Astrocyte (in vitro differentiated cells and primary cell): ENCODE data around the gene FES. TPM values are rescaled to one million over a fixed set of nuclear protein-coding genes. Genes with fewer than 3 reads are reported as not detected.
A peak's percentile ranks its signal among the peaks of the same experiment; 100 is the strongest.

Experiments used
- DNase-seq: peaks from one replicate; pipeline ENCODE4 v3.0.0-alpha.2; 2010; ENCODE audit warnings: low read depth
- FAIRE-seq: peaks from 2 replicates; lab custom pipeline; 2011; peaks lifted over from hg19 to GRCh38; lab: Jason Lieb, UNC
- H2AFZ ChIP-seq: 2 replicates; pipeline ENCODE4 v1.6.0; 2012; ENCODE audit warnings: low read depth, low read length, inconsistent platforms
- H3K27ac ChIP-seq: 2 replicates; pipeline ENCODE4 v1.5.1; 2011; ENCODE audit warnings: low read depth, low read length, inconsistent platforms
- H3K27me3 ChIP-seq: 2 replicates; pipeline ENCODE4 v1.6.0; 2011; ENCODE audit warnings: low read length, inconsistent platforms; ENCODE audit not compliant: insufficient read depth
- H3K36me3 ChIP-seq: 2 replicates; pipeline ENCODE4 v1.5.1; 2011; ENCODE audit warnings: low read length, inconsistent platforms; ENCODE audit not compliant: insufficient read depth
- H3K4me1 ChIP-seq: 2 replicates; pipeline ENCODE4 v1.5.1; 2011; ENCODE audit warnings: low read length, inconsistent platforms; ENCODE audit not compliant: insufficient read depth
- H3K4me2 ChIP-seq: 2 replicates; pipeline ENCODE4 v1.6.0; 2012; ENCODE audit warnings: low read length, inconsistent platforms
- H3K4me3 ChIP-seq: 2 replicates; pipeline ENCODE4 v1.5.1; 2011; ENCODE audit warnings: low read depth, mild to moderate bottlenecking, low read length, inconsistent platforms; ENCODE audit not compliant: insufficient read depth
- H3K79me2 ChIP-seq: 2 replicates; pipeline ENCODE4 v1.6.0; 2012; ENCODE audit warnings: mild to moderate bottlenecking, low read length, inconsistent platforms; ENCODE audit not compliant: insufficient read depth
- H3K9ac ChIP-seq: 2 replicates; pipeline ENCODE4 v1.6.0; 2012; ENCODE audit warnings: mild to moderate bottlenecking, low read length, inconsistent platforms
- H3K9me3 ChIP-seq: 2 replicates; pipeline ENCODE4 v1.5.1; 2012; ENCODE audit warnings: low read depth, mild to moderate bottlenecking, low read length, inconsistent platforms; ENCODE audit not compliant: insufficient read depth
- H4K20me1 ChIP-seq: 2 replicates; pipeline ENCODE4 v1.6.0; 2012; ENCODE audit warnings: low read length, inconsistent platforms; ENCODE audit not compliant: insufficient read depth
- H3K27ac Mint-ChIP-seq: one replicate; pipeline ENCODE4 v1.8.0; 2021; ENCODE audit warnings: mild to moderate bottlenecking, mixed read lengths; ENCODE audit not compliant: unreplicated experiment
- H3K27me3 Mint-ChIP-seq: one replicate; pipeline ENCODE4 v1.8.0; 2021; ENCODE audit warnings: low read depth, mixed read lengths; ENCODE audit not compliant: unreplicated experiment
- H3K36me3 Mint-ChIP-seq: one replicate; pipeline ENCODE4 v1.8.0; 2021; ENCODE audit warnings: low read depth, mixed read lengths; ENCODE audit not compliant: unreplicated experiment
- H3K4me1 Mint-ChIP-seq: one replicate; pipeline ENCODE4 v1.8.0; 2021; ENCODE audit warnings: low read depth, mixed read lengths; ENCODE audit not compliant: unreplicated experiment
- H3K4me3 Mint-ChIP-seq: one replicate; pipeline ENCODE4 v1.8.0; 2021; ENCODE audit warnings: mild to moderate bottlenecking, moderate library complexity, mixed read lengths; ENCODE audit not compliant: unreplicated experiment
- H3K9me3 Mint-ChIP-seq: one replicate; pipeline ENCODE4 v1.8.0; 2021; ENCODE audit warnings: mild to moderate bottlenecking, mixed read lengths; ENCODE audit not compliant: unreplicated experiment
- CTCF ChIP-seq: IDR thresholded peaks from 2 replicates; pipeline ENCODE4 v1.5.1; 2011; ENCODE audit warnings: low read depth, mild to moderate bottlenecking, inconsistent platforms, low read length, moderate library complexity; ENCODE audit not compliant: insufficient read depth
- EZH2 ChIP-seq: IDR thresholded peaks from 2 replicates; pipeline ENCODE4 v1.6.1; 2012; ENCODE audit warnings: mild to moderate bottlenecking, low read length, inconsistent platforms; ENCODE audit not compliant: insufficient read depth
- total RNA-seq: library from RNA; stranded (reverse); gene quantifications from 2 replicates; pipeline ENCODE4 v1.2.1, GENCODE V29; 2021

The FES gene
- total RNA-seq, 1 donor from 2014 or later = 7.2 TPM

GRCh38 chr15:90901175-90902039 is 17.1 kb downstream of the FES start:
- H3K4me2 ChIP-seq = peak overlapping the region; percentile 97
- no peaks in the 10 kb centered on the region for H3K27me3 ChIP-seq
- H4K20me1 ChIP-seq = no peaks in the 10 kb centered on the region
- no peaks in the 10 kb centered on the region for H3K9me3 ChIP-seq
- H3K9me3 Mint-ChIP-seq = no peaks in the 10 kb centered on the region
- H3K27ac ChIP-seq = no peak overlapping the region
- H3K36me3 Mint-ChIP-seq = peaks cover 12% of the 10 kb centered on the region
- H3K27me3 Mint-ChIP-seq = peaks cover 17% of the 10 kb centered on the region
- DNase-seq (no peak), FAIRE-seq (no peak)
- TF ChIP-seq EZH2 (no peak), CTCF (no peak)
- no peaks in the 10 kb centered on the region for H3K79me2 ChIP-seq
- no peaks in the 10 kb centered on the region for H3K36me3 ChIP-seq
- no peak overlapping the region for H3K27ac Mint-ChIP-seq
- H2AFZ ChIP-seq = peak overlapping the region; percentile 98
- H3K4me1 ChIP-seq = peaks cover 13% of the 10 kb centered on the region
- peak overlapping the region; percentile 85 for H3K9ac ChIP-seq
- peaks cover 2% of the 10 kb centered on the region for H3K4me1 Mint-ChIP-seq
- peak overlapping the region; percentile 85 for H3K4me3 ChIP-seq
- peak overlapping the region; percentile 87 for H3K4me3 Mint-ChIP-seq

GRCh38 chr15:90902040-90902839 is 17.9 kb downstream of the FES start:
- no peak for FAIRE-seq
- Histone ChIP-seq H3K27ac (peak overlapping the region; percentile 84), H3K4me3 (peak overlapping the region; percentile 85), H3K27me3 (no peaks in the 10 kb centered on the region), H3K9ac (peak overlapping the region; percentile 85), H3K36me3 (no peaks in the 10 kb centered on the region), H2AFZ (peak overlapping the region; percentile 98), H3K4me1 (peaks cover 13% of the 10 kb centered on the region), H3K9me3 (no peaks in the 10 kb centered on the region), H4K20me1 (no peaks in the 10 kb centered on the region), H3K79me2 (no peaks in the 10 kb centered on the region), H3K4me2 (peak overlapping the region; percentile 97)
- H3K4me3 Mint-ChIP-seq = peak overlapping the region; percentile 87
- H3K36me3 Mint-ChIP-seq = peaks cover 15% of the 10 kb centered on the region
- peaks cover 17% of the 10 kb centered on the region for H3K27me3 Mint-ChIP-seq
- no peaks in the 10 kb centered on the region for H3K9me3 Mint-ChIP-seq
- TF ChIP-seq CTCF (peak; percentile 51), EZH2 (no peak)
- DNase-seq = peak; percentile 62
- H3K27ac Mint-ChIP-seq = peak overlapping the region; percentile 75
- H3K4me1 Mint-ChIP-seq = peaks cover 2% of the 10 kb centered on the region
